NCI-H69 (cell line): ENCODE data around the gene ABTB2.
"Not testable (repeated sequence)": the region's sequence is repeated elsewhere in the genome, so short reads cannot be mapped to it uniquely, and the experiment has no call there.

Source experiments
- DNase-seq: peaks from one replicate; lab custom pipeline; 2025; lab: John Stamatoyannopoulos, UW

ABTB2 gene

DNA sequence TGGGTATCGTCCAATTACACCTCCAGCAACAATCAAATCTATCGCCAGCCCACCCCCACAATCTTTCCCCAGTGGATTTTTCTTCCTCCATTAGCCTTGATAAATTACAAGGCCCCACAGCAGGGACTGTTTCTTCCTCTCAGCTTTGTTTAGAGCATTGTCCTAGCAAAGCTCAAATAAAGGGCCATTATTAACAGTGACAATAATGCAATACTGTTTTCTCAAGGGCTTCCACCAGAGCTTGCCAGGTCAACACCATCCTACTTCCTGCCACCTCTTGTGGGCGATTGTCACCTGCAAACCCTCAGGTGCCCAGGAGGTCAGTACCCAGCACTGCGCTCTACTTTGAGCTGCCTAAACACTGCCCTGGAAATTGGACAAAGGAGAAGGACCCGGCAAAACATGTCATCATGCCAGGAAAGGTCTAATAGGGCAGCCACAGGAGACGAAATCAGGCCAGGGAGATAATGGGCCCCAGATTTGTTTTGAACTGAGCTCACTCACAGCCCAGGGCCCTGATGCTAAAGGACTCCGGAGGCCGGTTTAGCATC, 95.2 kb downstream of the ABTB2 start:
- DNase-seq, result peak; percentile 70

- no peak for DNase-seq
Measured at GRCh38 chr11:34261820-34262219, 96.0 kb downstream of the ABTB2 start.

DNA sequence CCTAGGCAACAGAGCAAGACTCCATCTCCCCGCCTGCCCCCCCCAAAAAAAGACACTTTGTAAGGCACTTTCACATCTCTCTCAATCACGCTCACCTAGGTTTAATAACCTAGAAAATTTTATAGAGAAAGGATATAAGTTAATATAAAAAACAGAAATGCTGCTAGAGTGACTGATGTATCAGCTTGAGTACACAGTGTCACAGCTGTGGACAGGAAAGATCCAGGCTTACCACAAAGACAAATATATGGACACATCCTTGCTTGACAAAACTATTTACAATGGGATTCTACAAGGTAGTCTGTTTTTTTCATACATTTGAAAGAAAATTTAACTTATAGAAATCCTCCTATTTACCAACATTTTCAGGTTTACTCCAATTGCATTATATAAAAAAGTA, 96.7 kb downstream of the ABTB2 start:
- no peak for DNase-seq

- DNase-seq, result no peak
Measured at GRCh38 chr11:34260072-34260575, 97.7 kb downstream of the ABTB2 start.

GRCh38 chr11:34259087-34259486, 98.7 kb downstream of the ABTB2 start:
- DNase-seq, result no peak

DNA sequence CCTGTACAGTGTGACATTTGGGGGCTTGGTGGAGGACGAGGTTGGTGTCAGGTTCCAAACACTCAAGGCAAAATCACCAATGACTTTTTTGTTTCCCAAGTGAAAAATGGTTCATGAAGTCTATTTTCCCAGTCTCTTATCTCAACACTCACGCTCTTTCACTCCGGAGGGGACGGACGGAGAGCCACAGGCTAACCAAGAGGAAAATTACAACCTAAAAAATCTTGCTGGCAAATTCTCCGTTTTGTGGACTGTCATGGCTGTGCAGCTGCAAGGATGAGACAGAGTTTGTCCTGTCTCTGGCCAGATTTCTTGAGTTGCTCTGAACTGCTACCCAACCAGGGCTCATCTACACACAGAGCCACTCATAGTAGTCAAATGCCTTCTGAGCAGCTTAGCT, 101.2 kb downstream of the ABTB2 start:
- DNase-seq, result no peak

- DNase-seq, result peak; percentile 89
Measured at GRCh38 chr11:34256150-34256549, 101.7 kb downstream of the ABTB2 start.

DNA sequence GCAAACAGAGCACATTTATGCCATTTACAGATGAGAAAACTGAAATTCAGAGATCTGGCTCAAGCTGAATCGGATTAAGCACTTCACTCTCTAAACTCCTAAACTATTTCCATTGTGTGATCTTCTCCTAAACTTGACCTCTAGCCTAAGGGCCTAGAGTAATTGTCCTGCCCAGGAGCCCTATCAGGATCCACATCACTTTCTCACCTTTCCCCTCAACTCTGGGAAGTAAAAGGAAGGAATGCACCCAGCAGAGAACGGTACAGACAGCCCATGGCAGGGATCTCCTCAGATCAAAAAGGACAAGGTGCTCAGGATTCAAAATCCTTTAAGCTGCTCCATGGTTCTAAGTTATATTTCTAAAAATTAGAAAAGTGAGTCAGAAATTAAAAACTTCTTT, 102.7 kb downstream of the ABTB2 start:
- DNase-seq, result no peak

DNA sequence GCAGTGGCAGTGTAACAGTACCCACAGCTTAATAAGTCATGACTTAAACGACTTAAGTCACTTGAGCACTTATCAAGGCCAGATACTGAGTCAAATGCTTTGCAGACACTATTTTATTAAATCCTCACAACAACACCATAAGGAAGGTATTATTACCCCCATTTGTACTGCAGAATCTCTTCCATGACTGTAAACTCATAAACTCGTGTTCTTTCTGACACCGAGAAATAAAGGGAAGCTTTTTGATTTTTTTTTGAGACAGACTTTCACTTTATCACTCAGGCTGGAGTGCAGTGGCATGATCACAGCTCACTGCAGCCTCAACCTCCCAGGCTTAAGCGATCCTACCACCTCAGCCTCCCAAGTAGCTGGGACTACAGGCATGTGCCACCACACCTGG, 103.8 kb downstream of the ABTB2 start:
- DNase-seq, result no peak

DNA sequence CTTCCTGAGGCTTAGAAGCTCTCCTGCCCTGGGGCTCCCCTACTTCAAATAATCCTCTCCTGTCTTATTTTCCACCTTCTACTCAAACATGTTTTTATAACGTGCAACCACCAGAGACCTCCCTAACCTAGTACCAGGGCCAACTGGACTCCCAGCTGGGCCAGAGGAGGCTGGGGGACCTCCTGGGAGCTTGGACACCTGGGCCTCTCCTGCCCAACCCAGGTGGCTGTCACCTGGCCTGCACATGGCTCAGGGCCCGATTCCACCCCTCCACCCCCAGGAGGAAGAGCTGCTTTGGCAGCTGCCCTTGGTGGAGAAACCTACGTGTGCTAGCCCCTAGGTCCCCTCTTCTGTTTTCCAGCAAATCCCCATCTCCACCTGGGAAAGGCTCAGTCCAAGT, 105.2 kb downstream of the ABTB2 start:
- peak; percentile 81 for DNase-seq

DNA sequence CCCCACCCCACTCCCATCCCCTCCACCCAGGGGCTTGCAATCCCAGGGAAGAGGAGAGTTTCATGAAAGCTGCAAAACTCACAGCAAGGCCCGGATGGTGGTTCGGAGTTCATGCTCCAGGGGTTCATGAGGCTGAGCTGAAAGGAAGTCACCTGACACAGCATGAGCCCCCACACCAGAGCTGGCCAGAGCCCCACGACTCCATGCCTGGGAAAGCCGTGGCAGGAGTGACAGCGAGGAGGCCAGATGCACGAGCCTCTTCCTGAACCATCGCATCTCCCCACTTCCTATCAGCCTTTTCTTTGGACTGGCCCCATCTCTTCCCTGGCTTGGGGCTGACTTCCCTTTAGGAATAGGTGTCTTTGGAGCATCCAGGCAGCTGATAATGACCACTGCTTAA, 105.8 kb downstream of the ABTB2 start:
- DNase-seq, result no peak

GRCh38 chr11:34251589-34251980, 106.2 kb downstream of the ABTB2 start:
- DNase-seq, result no peak

DNA sequence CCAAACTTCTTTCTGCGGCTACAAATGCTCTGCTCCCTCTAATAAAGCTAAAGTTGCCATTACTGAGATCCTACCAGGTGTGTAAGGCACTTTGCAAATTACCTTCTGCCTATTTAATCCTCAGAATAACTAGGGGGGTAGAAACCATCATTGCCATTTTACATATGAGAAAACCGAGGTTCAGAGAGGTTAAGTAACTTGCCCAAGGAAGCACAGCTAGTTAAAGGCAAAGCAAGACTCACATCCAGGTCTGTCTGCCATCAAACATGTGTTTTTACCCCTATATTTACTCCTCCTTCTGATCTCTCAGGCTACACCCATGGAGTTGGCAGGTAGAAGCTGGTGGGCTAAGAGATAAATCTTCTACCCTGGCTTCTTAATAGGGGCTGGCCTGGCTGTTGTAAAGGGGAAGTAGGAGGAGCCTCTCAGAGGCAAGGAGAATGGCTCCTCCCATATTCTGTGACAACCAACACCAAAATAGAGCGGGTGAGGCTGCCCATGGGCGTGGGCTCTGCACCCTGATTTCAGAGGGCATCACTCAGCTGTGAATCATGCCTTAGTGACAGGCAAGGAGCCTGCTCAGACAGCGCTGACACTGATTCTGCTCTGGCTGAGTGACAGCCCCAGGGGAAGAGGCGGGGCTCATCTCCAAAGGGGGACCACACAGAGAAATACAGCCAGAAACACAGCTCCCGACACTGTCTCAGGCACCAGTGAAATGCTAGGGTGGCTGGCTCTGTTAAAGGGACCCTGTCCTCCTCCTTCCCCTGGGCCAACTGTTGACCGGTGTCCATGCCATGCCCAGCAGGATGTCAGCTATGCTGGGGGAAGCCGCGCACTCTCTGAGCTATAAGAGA, 106.8 kb downstream of the ABTB2 start:
- peak; percentile 77 for DNase-seq

DNA sequence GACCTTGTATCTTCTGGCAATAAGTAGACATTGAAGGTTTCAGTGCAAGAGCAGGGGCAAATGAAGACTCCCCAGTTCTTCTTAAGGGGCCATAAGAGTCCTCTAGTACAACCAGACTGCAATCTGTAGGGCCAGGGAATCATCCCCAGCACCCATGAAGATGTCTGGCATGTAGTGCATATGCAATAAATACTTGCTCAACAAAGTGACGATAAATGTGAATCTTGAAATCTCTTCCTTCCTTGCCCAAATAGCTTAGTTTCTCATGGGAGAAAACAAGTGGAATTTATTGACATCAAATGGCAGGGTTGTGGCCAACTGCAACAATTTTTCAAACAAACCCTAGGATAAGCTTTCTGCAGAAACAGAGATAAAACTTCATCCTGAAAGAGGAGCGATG, 107.6 kb downstream of the ABTB2 start:
- DNase-seq, result no peak

- DNase-seq, result peak; percentile 44
Measured at GRCh38 chr11:34249439-34249838, 108.4 kb downstream of the ABTB2 start.

DNA sequence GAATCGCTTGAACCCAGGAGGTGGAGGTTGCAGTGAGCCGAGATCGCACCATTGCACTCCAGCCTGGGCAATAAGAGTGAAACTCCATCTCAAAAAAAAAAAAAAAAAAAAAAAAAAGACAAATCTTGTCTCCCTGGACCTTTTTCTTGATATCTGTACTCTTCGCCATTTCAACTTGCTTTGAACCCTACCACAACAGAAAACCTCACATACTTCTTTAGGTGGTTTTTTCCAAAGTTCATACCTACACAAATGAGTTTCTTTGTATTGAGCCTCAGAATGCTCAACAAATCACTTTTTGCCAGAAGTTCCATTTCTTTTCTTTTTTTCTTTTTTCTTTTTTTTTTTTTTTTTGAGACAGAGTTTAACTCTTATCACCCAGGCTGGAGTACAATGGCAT, 111.3 kb downstream of the ABTB2 start:
- DNase-seq, result not testable (repeated sequence)

DNA sequence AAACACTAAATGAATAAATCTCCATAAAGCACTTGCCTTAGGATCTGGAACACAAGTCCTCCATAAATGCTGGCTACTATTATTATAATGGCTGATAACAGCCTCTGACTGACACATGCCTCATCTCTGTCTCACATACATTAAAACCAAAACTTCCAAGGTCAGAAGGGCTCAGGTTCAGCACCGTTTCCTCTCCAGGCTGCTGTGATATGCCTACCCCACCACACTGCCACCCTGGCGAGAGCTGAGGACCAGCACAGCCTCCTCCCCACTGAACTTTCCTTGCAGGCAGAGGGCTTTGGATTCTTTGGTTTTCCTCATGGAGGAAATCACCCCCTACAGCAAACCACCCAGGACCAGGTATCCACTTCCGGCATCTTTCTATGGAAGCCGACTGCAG, 112.8 kb downstream of the ABTB2 start:
- no peak for DNase-seq

DNA sequence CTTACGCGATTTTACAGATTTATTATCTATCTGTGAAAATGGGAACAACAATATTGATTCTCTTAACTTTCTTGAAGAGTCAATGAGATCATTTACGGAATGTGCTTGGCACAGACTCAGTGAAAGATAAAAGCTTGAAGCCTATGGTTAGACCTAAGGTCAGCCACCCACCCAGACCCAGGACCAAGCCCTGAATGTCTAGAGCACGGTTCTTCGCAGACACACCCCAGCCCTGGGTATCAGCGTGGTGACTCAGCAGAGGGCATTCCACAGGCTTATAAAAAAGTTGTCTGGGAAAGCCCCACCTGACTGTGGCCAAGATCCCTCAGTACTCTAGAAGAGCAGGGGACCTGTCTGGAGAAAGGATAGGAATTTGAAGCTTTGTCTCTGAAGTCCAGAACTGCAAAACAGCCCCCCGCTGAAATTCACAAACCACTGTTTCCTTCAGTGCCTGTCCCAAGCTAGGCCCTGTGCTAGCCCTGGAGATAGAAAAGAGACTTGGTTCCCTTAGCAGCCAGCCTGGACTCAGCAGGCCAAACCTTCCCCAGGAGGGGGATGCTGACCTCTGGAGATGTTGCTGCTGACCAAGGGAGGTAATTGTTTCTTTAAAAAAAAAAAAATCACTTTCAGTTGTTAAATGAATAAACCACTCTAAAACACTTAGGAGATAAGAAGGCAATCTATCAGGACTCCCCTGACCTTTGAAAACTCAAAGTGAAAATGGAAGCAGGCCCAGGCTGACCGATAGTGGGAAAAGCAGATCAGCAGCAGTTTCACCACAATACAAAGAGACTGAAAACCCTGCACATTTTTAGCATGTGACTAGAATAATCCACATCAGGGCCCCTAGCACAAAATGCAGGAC, 114.0 kb downstream of the ABTB2 start:
- DNase-seq, result no peak

- DNase-seq, result no peak
Measured at GRCh38 chr11:34242037-34242625, 115.7 kb downstream of the ABTB2 start.

- no peak for DNase-seq
Measured at GRCh38 chr11:34240150-34240494, 117.7 kb downstream of the ABTB2 start.

- peak; percentile 39 for DNase-seq
Measured at GRCh38 chr11:34239465-34240149, 118.2 kb downstream of the ABTB2 start.

DNA sequence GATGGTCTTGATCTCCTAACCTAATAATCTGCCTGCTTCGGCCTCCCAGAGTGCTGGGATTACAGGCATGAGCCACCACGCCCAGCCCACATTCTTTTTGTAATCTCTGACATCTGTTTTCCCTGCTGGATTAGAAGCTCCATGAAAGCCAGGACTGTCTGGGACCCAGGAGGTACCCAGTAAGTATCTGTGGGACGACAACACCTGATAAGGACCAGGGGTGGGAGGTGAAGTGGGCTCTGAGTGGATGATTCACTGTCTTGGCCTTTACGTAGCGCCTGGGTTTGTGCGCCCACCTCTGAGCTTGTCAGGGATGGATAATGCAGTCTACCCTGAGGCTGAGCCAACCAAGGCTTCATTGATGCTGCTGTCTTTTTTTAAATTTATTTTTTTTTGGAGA, 118.8 kb downstream of the ABTB2 start:
- DNase-seq, result no peak
